GM21515 (cell line): ENCODE results near the gene MMS19.

Source experiments
- ATAC-seq: cut with Tn5 transposase; IDR thresholded peaks from one replicate; pipeline ENCODE4 v1.9.1; 2021; ENCODE audit not compliant: unreplicated experiment

MMS19 gene, protein sequence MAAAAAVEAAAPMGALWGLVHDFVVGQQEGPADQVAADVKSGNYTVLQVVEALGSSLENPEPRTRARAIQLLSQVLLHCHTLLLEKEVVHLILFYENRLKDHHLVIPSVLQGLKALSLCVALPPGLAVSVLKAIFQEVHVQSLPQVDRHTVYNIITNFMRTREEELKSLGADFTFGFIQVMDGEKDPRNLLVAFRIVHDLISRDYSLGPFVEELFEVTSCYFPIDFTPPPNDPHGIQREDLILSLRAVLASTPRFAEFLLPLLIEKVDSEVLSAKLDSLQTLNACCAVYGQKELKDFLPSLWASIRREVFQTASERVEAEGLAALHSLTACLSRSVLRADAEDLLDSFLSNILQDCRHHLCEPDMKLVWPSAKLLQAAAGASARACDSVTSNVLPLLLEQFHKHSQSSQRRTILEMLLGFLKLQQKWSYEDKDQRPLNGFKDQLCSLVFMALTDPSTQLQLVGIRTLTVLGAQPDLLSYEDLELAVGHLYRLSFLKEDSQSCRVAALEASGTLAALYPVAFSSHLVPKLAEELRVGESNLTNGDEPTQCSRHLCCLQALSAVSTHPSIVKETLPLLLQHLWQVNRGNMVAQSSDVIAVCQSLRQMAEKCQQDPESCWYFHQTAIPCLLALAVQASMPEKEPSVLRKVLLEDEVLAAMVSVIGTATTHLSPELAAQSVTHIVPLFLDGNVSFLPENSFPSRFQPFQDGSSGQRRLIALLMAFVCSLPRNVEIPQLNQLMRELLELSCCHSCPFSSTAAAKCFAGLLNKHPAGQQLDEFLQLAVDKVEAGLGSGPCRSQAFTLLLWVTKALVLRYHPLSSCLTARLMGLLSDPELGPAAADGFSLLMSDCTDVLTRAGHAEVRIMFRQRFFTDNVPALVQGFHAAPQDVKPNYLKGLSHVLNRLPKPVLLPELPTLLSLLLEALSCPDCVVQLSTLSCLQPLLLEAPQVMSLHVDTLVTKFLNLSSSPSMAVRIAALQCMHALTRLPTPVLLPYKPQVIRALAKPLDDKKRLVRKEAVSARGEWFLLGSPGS

GRCh38 chr10:97498076-97498840 lies at the start of gene MMS19:
TSS of gene MMS19 (minus strand) at chr10:97498422. CDS start at chr10:97498384, 38 bp downstream.
- peak; percentile 94 for ATAC-seq

DNA sequence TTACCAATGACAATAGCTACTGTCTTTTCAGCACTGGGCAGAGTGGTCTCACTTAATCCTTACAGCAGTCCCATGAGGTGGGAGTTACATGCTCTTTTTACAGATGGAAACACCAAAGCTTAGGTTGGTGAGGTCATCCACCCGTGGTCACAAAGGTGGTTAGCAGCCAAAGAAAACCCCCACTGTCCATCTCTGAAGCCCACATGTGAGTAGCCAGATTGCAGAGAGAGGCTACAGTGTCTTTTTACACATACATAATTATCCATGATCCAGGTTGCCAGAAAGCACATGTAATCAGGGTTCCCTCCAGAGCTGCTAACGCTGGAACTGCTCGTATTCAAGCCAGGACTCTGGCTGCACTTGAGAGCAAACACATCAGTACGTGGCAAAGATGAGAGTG lies 49.7 kb upstream of the MMS19 start:
- ATAC-seq = no peak

- no peak for ATAC-seq
Measured at GRCh38 chr10:97547271-97547600, 49.0 kb upstream of the MMS19 start.

DNA sequence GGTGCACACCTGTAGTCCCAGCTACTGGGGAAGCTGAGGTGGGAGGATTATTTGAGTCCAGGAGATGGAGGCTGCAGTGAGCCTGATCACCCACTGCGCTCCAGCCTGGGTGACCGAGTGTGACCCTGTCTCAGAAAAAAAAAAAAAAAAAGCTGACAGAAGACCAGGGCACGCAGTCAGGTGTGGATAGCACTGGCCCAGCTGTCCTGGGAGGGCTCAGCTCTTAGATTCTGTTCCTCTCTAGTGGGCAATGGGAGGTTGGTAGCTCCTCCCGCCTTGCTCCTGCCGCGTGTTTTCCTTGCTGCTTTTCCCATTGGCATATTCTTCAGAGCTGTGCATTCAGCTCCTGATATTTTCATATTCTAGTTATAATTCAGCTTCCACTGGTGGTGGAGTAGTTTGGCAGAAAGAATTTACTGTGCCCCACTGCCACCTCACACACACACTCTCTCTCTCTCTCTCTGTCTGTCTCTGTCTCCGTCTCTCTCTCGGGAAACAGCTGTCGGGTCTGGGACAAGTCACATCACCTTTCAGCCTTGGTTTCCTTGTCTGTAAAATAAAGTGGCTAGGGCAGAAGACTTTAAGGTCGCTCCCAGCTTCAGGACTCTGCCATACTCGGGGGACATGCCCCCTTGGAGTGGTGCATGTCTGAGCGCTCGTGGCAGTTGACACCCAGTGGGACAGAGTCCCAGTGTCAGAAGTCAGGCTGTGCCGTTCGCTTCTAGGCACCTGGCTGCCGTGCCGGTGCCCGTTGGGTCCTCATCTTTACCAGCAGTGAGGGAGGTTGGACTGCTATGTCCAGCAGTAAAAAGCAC lies 48.4 kb upstream of the MMS19 start:
- ATAC-seq = no peak

DNA sequence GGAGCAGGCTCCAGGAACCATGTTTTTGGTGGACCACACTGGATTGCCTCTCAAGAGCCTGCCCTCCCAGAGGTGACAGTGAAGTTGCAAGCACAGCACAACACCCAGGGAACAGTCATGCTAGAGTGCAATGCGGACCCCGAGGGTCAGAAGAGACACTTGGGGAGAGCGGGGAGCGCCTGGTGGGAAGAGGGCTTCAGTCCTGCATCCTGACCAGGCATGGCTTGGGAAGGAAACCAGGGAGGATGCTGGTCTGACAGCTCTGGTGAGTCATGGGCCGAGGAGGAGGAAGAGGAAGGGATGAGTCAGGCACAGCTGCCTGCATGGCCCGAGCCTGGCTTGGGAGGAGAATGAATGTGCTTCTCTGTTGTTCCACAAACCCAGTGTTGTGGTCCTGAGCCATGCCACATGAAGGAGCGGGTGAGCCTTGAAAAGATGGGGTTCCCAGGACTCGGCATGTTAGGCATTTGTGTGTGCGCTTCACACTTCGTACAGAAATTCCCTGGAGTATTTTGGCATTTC lies 44.9 kb upstream of the MMS19 start:
- no peak for ATAC-seq

- no peak for ATAC-seq
Measured at GRCh38 chr10:97542169-97543024, 44.2 kb upstream of the MMS19 start.

DNA sequence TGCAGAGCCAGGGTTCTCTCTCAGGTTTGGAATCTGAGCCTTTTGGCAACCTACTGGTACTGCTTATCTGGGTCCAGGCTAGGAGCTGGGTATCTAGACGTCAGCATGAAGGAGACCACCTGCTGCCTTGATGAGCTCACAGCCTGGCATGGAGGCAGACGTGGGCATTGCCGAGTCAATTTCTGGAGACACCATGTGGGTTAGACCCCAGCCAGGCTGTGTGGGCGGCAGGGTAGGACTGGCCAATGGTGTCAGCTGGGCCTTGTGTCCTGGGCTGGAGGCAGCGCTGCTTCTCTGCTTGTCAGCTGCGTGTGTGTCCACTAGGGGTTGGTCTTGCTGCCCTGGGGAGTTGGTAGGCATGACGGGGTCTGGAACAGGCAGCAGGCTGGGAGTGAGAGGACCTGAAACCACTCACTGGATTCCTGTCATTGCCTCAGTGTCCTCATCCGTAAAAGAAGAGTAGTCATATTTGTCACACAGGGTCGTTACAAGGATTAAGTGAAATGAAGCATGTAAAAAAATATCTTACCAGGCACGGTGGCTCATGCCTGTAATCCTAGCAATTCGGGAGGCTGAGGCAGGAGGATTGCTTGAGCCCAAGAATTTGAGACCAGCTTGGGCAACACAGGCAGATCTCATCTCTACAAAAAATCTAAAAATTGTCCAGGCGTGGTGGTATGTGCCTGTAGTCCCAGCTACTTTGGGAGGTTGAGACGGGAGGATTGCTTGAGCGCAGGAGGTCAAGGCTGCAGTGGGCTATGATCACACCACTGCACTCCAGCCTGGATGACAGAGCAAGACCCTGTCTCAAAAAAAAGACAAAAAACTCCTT lies 42.7 kb upstream of the MMS19 start:
- no peak for ATAC-seq

GRCh38 chr10:97539523-97540200 lies 41.4 kb upstream of the MMS19 start:
- no peak for ATAC-seq

DNA sequence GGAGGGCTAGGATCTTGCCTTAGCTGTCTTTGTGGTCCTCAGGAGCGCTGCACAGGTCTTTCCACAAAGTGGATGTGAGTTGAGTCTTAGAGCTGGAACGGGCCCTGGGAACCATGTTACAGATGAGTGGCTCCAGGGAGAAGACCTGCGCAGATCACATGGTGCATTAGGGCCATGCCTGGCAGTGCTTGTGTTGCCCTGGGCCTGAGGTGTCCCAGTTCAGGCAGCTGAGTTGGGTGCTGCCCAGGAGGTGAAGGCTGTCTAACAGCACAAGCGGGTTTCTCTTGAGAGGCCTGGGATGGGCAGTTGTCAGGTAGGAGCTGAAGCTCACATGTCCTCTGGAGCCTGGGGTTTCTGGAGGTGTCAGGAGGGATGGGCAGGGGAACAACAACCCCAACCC lies 40.6 kb upstream of the MMS19 start:
- no peak for ATAC-seq

DNA sequence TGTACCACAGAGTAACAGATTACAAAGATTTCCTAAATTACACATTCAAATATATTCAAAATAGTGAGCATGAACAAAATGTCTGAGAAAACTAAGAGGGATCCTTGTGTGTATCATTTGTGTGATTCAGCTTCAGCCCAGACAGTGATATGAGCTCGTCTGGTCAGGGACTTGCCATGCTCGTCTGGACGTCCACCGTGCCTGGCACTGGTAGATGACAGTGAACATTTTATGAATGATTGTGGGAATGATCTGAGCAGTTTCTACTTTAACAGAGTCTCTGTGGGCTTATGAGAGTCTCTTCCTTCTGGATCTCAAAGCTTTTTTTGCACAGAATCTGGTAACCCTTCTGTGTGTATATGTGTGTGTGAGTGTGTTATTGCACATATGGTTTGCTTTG lies 40.2 kb upstream of the MMS19 start:
- no peak for ATAC-seq

DNA sequence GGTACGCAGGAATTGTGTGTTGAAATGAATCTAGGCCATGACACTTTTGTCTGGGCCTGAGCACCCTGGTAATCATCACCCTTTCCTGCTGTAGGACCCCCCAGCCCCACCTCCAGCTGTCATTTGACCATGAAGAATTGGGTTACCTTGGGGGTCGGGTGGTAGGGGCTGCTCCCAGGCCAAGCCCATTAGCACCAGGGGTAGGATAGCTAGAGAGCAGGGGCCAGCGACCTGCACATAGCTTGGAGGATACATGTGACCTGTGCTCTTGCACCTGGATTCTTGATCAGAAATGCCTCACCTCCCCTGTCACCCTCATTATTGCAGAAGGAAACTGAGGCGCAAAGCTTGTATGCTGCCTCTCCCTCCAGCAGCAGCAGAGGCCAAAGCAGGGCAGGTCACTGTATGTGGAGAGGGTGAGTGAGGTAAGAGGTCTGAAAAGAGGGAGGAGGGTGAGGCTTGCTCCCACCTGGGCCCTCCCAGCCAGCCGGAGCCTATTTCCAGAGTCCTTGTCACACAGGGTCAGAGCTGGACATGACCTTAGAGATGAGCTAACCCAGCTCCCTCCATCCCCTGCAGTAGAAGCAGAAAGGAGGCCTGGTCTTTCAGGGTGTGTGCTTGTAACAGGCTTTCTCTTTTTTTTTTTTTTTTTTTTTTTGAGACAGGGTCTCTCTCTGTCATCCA lies 39.1 kb upstream of the MMS19 start:
- no peak for ATAC-seq

DNA sequence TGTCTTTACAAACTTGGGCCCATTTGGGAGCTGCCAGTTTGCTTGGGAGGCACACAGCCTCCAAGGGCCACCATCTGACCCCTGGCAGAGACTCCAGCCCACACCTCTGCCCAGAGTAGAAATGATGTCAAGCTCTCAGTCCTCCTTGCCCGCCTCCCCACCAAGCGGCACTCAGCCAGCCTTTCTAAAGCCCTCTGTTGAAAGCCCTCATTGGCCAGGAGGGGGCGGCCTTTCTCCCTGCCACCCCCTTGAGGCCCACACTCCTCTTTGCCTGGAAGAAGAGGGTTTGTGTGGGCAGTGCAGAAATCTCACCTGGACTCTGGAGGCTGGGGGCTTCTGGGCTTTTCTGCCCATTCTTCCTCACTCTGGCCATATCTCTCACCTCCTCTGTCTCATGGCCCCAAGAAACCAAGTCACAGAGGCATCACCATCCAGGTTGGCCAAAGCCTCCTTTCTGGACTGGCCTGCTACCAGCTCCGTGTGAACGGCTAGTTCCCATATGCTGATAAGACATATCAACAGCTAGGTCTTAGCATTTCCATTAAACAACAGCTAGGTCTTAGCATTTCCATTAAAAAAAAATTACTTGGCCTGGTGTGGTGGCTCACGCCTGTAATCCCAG lies 36.6 kb upstream of the MMS19 start:
- no peak for ATAC-seq

- no peak for ATAC-seq
Measured at GRCh38 chr10:97533888-97534287, 35.7 kb upstream of the MMS19 start.

DNA sequence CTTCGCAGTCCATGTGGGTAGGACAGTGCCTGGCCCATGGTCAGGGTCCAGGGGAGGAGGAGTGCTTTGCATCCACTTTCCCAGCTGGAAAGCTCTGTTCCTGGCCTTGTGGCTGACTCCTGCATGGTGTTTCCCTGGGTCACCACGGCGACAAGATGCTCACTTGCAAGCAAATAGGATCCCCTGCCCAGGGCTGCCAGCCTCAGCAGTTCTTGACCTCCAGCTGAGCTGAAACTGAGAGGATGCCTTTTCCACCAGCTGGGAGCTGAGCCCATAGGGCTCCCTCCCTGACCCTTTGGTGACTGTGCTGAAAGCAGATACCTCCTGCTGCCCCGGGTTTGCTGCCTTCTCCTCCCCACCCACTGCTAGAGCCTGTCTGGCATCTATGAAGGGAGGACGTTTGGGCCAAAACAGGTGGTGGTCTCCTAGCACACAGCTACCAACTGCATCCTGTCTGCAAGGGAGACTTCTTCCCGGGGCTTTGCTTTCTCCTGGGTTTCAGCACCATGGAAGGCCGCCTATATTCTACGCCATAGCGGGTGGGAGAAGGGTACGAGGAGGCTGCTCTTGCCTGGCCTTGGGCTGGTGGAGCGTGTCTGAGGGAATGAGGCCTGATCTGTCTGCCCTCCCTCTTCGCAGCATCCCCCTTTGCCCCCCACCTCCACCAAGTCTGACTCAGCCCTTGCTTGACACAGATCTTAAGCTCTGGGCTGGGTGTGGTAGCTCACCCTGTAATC lies 34.9 kb upstream of the MMS19 start:
- no peak for ATAC-seq

DNA sequence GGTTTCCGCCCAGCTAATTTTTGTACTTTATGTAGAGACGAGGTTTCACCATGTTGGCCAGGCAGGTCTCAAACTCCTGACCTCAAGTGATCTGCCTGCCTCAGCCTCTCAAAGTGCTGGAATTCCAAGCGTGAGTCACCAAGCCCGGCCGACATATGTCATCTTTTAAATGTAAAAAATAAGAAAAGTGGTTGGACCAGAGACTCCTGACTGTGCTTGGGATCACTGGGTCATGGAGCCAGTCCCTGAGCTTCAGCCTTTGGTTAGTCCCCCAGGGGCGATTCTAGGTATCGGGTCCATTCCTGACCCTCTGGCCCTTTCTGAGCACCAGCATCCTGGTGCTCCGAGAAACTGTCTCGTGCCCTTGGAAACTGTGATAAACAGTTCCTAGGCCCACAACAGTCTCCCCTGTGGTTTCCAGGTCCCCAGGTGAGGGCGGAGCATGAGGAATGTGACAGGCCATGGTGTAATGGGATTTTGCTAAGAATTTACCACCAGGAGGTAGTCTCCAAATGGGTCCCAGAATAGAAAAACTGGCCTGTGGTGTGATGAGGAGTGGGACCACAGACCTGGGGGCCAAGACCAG lies 33.3 kb upstream of the MMS19 start:
- ATAC-seq = no peak
